ENCODE results near the gene CHAD. TPM values are rescaled to one million over a fixed set of nuclear protein-coding genes. Genes with fewer than 3 reads are reported as not detected.

The CHAD gene
- polyA plus RNA-seq, 1 experiment = not detected

DNA sequence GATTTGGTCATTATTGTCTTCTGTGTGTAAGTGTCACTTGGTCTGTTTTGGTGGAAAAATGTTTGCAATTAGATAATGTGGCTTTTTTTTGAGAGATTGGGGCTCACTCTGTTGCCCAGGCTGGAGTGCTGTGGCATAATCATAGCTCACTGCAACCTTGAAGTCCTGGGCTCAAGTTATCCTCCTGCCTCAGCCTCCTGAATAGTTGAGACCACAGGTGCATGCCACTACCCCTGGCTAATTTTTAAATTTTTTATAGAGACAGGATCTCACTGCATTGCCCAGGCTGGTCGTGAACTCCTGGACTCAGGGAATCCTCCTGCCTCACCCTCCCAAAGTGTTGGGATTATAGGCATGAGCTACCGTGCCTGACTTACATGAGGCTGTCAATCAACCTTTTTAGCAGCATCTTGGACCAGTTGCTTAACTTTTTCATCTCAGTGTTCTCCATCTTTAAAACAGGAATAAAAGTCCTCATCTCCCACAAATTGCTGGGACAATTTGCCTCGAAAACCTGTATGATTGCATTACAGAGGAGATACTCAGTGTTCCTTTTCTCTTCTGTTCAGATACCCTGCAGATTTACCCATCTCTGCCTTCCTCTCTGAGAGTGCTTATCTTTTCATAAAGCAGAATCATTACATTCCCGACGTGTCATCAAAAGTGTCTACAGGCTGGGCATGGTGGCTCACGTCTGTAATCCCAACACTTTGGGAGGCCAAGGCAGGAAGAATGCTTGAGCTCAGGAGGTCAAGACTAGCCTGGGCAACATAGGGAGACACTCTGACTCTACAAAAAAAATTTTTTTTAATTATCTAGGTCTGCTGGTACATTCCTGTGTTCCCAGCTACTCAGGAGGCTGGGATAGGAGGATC, 23.6 kb downstream of the CHAD start:
- TF ChIP-seq, protein P1, sequence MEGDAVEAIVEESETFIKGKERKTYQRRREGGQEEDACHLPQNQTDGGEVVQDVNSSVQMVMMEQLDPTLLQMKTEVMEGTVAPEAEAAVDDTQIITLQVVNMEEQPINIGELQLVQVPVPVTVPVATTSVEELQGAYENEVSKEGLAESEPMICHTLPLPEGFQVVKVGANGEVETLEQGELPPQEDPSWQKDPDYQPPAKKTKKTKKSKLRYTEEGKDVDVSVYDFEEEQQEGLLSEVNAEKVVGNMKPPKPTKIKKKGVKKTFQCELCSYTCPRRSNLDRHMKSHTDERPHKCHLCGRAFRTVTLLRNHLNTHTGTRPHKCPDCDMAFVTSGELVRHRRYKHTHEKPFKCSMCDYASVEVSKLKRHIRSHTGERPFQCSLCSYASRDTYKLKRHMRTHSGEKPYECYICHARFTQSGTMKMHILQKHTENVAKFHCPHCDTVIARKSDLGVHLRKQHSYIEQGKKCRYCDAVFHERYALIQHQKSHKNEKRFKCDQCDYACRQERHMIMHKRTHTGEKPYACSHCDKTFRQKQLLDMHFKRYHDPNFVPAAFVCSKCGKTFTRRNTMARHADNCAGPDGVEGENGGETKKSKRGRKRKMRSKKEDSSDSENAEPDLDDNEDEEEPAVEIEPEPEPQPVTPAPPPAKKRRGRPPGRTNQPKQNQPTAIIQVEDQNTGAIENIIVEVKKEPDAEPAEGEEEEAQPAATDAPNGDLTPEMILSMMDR (IDR thresholded peaks at IDR 0.05; ENCODE audit: insufficient read depth, low read depth, low read length) = no peak
- ChIA-PET CTCF (interaction anchor here (0.7 to 0.8 kb wide), 2 partner anchors 34 to 521 kb away, joined by 3 read pairs; no protein-coding TSS in a partner anchor), POLR2A (no interaction called here)
- no peaks in the 10 kb centered on the region for H3K36me3 ChIP-seq (ENCODE audit: control insufficient read depth, insufficient read depth, low read length)
- DNase-seq (ENCODE audit: low read depth) = no peak
- H3K4me3 ChIP-seq (ENCODE audit: low read depth, low read length) = no peak overlapping the region
- H3K27me3 ChIP-seq (ENCODE audit: control insufficient read depth, insufficient read depth, low read length) = no peaks in the 10 kb centered on the region

- no peak for DNase-seq (ENCODE audit: low read depth)
- Histone ChIP-seq H3K36me3 (ENCODE audit: control insufficient read depth, insufficient read depth, low read length) (no peaks in the 10 kb centered on the region), H3K27me3 (ENCODE audit: control insufficient read depth, insufficient read depth, low read length) (no peaks in the 10 kb centered on the region), H3K4me3 (ENCODE audit: low read depth, low read length) (no peak overlapping the region)
- ChIA-PET POLR2A (no interaction called here), CTCF (interaction anchor here (0.9 to 1.5 kb wide), 2 partner anchors 17 to 29 kb away, joined by 4 to 5 read pairs; no protein-coding TSS in a partner anchor)
- TF ChIP-seq, protein P1 (IDR thresholded peaks at IDR 0.05; ENCODE audit: insufficient read depth, low read depth, low read length) = no peak
These were observed 25.1 kb downstream of the CHAD start for GRCh38 chr17:50443505-50443974.

GRCh38 chr17:50440838-50441829, 27.5 kb downstream of the CHAD start:
- no peaks in the 10 kb centered on the region for H3K27me3 ChIP-seq (ENCODE audit: control insufficient read depth, insufficient read depth, low read length)
- TF ChIP-seq, protein P1 (IDR thresholded peaks at IDR 0.05; ENCODE audit: insufficient read depth, low read depth, low read length) = no peak
- POLR2A ChIA-PET = no interaction called here
- CTCF ChIA-PET = interaction anchor here (0.7 to 1.0 kb wide), 3 partner anchors 23 to 66 kb away, joined by 3 to 4 read pairs (median 3); partner anchors contain the start of gene LRRC59
- no peaks in the 10 kb centered on the region for H3K36me3 ChIP-seq (ENCODE audit: control insufficient read depth, insufficient read depth, low read length)
- H3K4me3 ChIP-seq (ENCODE audit: low read depth, low read length) = no peak overlapping the region
- DNase-seq (ENCODE audit: low read depth) = no peak

GRCh38 chr17:50440172-50440837, 28.4 kb downstream of the CHAD start:
- Histone ChIP-seq H3K36me3 (ENCODE audit: control insufficient read depth, insufficient read depth, low read length) (no peaks in the 10 kb centered on the region), H3K4me3 (ENCODE audit: low read depth, low read length) (no peak overlapping the region), H3K27me3 (ENCODE audit: control insufficient read depth, insufficient read depth, low read length) (no peaks in the 10 kb centered on the region)
- TF ChIP-seq, protein P1 (IDR thresholded peaks at IDR 0.05; ENCODE audit: insufficient read depth, low read depth, low read length) = no peak
- CTCF ChIA-PET = interaction anchor here (0.7 kb wide), 1 partner anchor 43 kb away, joined by 3 read pairs; the partner anchor contains the start of gene LRRC59
- no peak for DNase-seq (ENCODE audit: low read depth)
- POLR2A ChIA-PET = no interaction called here
